HepG2 (cell line): ENCODE data around the gene MLN. TPM values are rescaled to one million over a fixed set of nuclear protein-coding genes. Genes with fewer than 3 reads are reported as not detected.

Experiments used
- ESRRA ChIP-seq: sonication (generic); formaldehyde crosslinking; IDR thresholded peaks from 2 replicates; pipeline ENCODE4 v1.5.1; 2020; ENCODE audit warnings: mild to moderate bottlenecking, low read depth, missing genetic modification reagents
- GPBP1L1 ChIP-seq: sonication (generic); formaldehyde crosslinking; IDR thresholded peaks from 2 replicates; pipeline ENCODE4 v1.5.0; 2020; ENCODE audit warnings: mild to moderate bottlenecking, missing genetic modification reagents
- HDAC2 ChIP-seq: sonication (generic); formaldehyde crosslinking; IDR thresholded peaks from 2 replicates; pipeline ENCODE4 v1.4.0; 2020; ENCODE audit warnings: missing genetic modification reagents
- HMGXB3 ChIP-seq: sonication (generic); formaldehyde crosslinking; IDR thresholded peaks from 2 replicates; pipeline ENCODE4 v1.4.0; 2020; ENCODE audit warnings: missing genetic modification reagents, borderline replicate concordance
- KLF15 ChIP-seq: sonication (generic); formaldehyde crosslinking; IDR thresholded peaks from 2 replicates; pipeline ENCODE4 v1.8.1; 2023; ENCODE audit warnings: borderline replicate concordance, mild to moderate bottlenecking, inconsistent platforms, missing genetic modification reagents, mixed read lengths
- RBFOX2 ChIP-seq: fragments of 200-400 bp; formaldehyde crosslinking; IDR thresholded peaks from 2 replicates; pipeline ENCODE4 v1.6.1; 2017; ENCODE audit warnings: low read depth, mild to moderate bottlenecking, low read length
- SMC3 ChIP-seq: IDR thresholded peaks from 2 replicates; pipeline ENCODE4 v1.6.1; 2011; ENCODE audit warnings: low read length, improper control_type of control experiment
- SNAPC2 ChIP-seq: sonication (generic); formaldehyde crosslinking; IDR thresholded peaks from 2 replicates; pipeline ENCODE4 v1.8.1; 2022; ENCODE audit warnings: mild to moderate bottlenecking, missing genetic modification reagents
- ZNF318 ChIP-seq: sonication (generic); formaldehyde crosslinking; IDR thresholded peaks from 2 replicates; pipeline ENCODE4 v1.4.0; 2020; ENCODE audit warnings: mild to moderate bottlenecking, missing genetic modification reagents
- ZNF383 ChIP-seq: sonication (generic); formaldehyde crosslinking; IDR thresholded peaks from 2 replicates; pipeline ENCODE4 v1.4.0; 2020; ENCODE audit warnings: missing genetic modification reagents, mild to moderate bottlenecking, borderline replicate concordance
- ZNF484 ChIP-seq: sonication (generic); formaldehyde crosslinking; IDR thresholded peaks from 2 replicates; pipeline ENCODE4 v1.5.1; 2020; ENCODE audit warnings: mild to moderate bottlenecking, low read depth, missing genetic modification reagents, borderline replicate concordance
- ZNF513 ChIP-seq: sonication (generic); formaldehyde crosslinking; conservative IDR thresholded peaks from 2 replicates; pipeline ENCODE4 v1.5.0; 2020; ENCODE audit warnings: missing genetic modification reagents
- ZNF589 ChIP-seq: sonication (generic); formaldehyde crosslinking; conservative IDR thresholded peaks from 2 replicates; pipeline ENCODE4 v1.8.0; 2022; ENCODE audit warnings: mild to moderate bottlenecking, moderate library complexity, missing genetic modification reagents
- polyA plus RNA-seq, 8 experiments: library from polyadenylated mRNA; depleted of rRNA in 3 of 8; stranded (reverse) in 7 of 8; unstranded in 1 of 8; fragments of >200 nt; fragmentation: Illumina TruSeq in 4 of 8; extraction: Trizol in 4 of 8; gene quantifications; 2 replicates each; pipeline versions ENCODE4 v1.2.1 to v1.2.3, GENCODE V29; 2011 to 2016; ENCODE audit warnings: low read depth in 4 of 8, missing spikeins in 1 of 8, mixed read lengths in 1 of 8; ENCODE audit not compliant: insufficient read depth in 1 of 8
- total RNA-seq, 5 experiments: library from RNA; depleted of rRNA; stranded (reverse); fragments of >200 nt; fragmentation: Illumina TruSeq; extraction: Trizol; gene quantifications; 2 replicates each; pipeline ENCODE4 v1.2.3, GENCODE V29; 2016; ENCODE audit warnings: low read depth in 1 of 5

Gene MLN
- total and polyA plus RNA-seq, 2 of the 13 experiments (the other 11 are each of a cell fraction or from before 2014, with no cell fraction given): not detected

- TF ChIP-seq KLF15 (CRISPR knock-in tag) (no peak), GPBP1L1 (CRISPR knock-in tag) (no peak), ZNF318 (CRISPR knock-in tag) (no peak), ESRRA (CRISPR knock-in tag) (no peak), SNAPC2 (no peak), ZNF484 (CRISPR knock-in tag) (no peak), ZNF383 (CRISPR knock-in tag) (no peak), HMGXB3 (CRISPR knock-in tag) (no peak), RBFOX2 (no peak), SMC3 (peak; percentile 73), ZNF513 (CRISPR knock-in tag) (no peak), ZNF589 (CRISPR knock-in tag) (no peak), HDAC2 (CRISPR knock-in tag) (no peak)
These were observed 35.1 kb downstream of the MLN start (continued) for GRCh38 chr6:33768644-33769120.
